ENCODE measurements around the gene TAF9. TPM values are rescaled to one million over a fixed set of nuclear protein-coding genes. Genes with fewer than 3 reads are reported as not detected.

TAF9 gene
- total and polyA plus RNA-seq, 2 of the 13 experiments (the other 11 are each of a cell fraction or from before 2014, with no cell fraction given) = 113 to 218 TPM

DNA sequence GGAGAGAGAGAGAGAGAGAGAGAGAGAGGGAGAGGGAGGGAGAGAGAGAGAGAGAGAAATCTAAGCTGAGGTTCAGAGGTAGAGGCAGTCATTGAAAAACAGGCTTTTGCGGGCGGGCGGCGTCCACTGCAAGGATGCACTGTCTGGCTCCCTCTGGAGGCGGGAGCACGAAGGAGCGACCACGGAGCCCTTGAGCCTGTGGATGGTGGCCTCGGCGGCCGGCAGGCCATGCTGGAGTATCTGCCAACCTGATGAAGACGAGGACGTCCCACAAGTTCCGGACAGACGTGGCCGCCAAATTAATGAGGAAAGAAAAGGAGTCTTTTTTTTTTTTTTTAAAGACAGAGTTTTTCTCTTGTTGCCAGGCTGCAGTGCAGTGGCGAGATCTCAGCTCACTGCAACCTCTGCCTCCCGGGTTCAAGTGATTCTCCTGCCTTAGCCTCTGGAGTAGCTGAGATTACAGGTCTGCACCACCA lies 34.5 kb downstream of the TAF9 start (continued):
- TF ChIP-seq, protein P1, sequence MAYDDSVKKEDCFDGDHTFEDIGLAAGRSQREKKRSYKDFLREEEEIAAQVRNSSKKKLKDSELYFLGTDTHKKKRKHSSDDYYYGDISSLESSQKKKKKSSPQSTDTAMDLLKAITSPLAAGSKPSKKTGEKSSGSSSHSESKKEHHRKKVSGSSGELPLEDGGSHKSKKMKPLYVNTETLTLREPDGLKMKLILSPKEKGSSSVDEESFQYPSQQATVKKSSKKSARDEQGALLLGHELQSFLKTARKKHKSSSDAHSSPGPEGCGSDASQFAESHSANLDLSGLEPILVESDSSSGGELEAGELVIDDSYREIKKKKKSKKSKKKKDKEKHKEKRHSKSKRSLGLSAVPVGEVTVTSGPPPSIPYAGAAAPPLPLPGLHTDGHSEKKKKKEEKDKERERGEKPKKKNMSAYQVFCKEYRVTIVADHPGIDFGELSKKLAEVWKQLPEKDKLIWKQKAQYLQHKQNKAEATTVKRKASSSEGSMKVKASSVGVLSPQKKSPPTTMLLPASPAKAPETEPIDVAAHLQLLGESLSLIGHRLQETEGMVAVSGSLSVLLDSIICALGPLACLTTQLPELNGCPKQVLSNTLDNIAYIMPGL (CRISPR knock-in tag; IDR thresholded peaks at IDR 0.05; ENCODE audit: borderline replicate concordance in 1 of 2, low read depth in 1 of 2) = peak; percentile 80 to 88
- TF ChIP-seq ZNF772 (CRISPR knock-in tag; IDR thresholded peaks at IDR 0.05) (no peak), ZNF431 (CRISPR knock-in tag; IDR thresholded peaks at IDR 0.05; ENCODE audit: borderline replicate concordance, low read depth) (0 out of 2 replicates have a peak, but pooled peaks have one; percentile 42), TBX3 (IDR thresholded peaks at IDR 0.05; ENCODE audit: borderline replicate concordance) (no peak), HDAC6 (IDR thresholded peaks at IDR 0.05; ENCODE audit: low read depth, low read length) (no peak), ZNF619 (CRISPR knock-in tag; IDR thresholded peaks at IDR 0.05) (peak; percentile 57; the same call in 1 of the 2 replicates), SIN3B (IDR thresholded peaks at IDR 0.05; ENCODE audit: low read length) (no peak), PLRG1 (conservative IDR thresholded peaks at IDR 0.05) (no peak), RFXANK (CRISPR knock-in tag; IDR thresholded peaks at IDR 0.05) (no peak), POLR2A (IDR thresholded peaks at IDR 0.05; ENCODE audit: insufficient read depth in 1 of 2, low read depth in 2 of 2, low read length in 2 of 2) (no peak), NR2C2 (CRISPR knock-in tag; IDR thresholded peaks at IDR 0.05; ENCODE audit: borderline replicate concordance) (no peak)
- TF ChIP-seq, protein P2, sequence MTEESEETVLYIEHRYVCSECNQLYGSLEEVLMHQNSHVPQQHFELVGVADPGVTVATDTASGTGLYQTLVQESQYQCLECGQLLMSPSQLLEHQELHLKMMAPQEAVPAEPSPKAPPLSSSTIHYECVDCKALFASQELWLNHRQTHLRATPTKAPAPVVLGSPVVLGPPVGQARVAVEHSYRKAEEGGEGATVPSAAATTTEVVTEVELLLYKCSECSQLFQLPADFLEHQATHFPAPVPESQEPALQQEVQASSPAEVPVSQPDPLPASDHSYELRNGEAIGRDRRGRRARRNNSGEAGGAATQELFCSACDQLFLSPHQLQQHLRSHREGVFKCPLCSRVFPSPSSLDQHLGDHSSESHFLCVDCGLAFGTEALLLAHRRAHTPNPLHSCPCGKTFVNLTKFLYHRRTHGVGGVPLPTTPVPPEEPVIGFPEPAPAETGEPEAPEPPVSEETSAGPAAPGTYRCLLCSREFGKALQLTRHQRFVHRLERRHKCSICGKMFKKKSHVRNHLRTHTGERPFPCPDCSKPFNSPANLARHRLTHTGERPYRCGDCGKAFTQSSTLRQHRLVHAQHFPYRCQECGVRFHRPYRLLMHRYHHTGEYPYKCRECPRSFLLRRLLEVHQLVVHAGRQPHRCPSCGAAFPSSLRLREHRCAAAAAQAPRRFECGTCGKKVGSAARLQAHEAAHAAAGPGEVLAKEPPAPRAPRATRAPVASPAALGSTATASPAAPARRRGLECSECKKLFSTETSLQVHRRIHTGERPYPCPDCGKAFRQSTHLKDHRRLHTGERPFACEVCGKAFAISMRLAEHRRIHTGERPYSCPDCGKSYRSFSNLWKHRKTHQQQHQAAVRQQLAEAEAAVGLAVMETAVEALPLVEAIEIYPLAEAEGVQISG (CRISPR knock-in tag; IDR thresholded peaks at IDR 0.05) = peak; percentile 52; the same call in 1 of the 2 replicates
- TF ChIP-seq, protein P3, sequence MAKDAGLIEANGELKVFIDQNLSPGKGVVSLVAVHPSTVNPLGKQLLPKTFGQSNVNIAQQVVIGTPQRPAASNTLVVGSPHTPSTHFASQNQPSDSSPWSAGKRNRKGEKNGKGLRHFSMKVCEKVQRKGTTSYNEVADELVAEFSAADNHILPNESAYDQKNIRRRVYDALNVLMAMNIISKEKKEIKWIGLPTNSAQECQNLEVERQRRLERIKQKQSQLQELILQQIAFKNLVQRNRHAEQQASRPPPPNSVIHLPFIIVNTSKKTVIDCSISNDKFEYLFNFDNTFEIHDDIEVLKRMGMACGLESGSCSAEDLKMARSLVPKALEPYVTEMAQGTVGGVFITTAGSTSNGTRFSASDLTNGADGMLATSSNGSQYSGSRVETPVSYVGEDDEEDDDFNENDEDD (CRISPR knock-in tag; IDR thresholded peaks at IDR 0.05; ENCODE audit: borderline replicate concordance) = peak; percentile 41; the same call in 1 of the 2 replicates
- TF ChIP-seq, protein P4, sequence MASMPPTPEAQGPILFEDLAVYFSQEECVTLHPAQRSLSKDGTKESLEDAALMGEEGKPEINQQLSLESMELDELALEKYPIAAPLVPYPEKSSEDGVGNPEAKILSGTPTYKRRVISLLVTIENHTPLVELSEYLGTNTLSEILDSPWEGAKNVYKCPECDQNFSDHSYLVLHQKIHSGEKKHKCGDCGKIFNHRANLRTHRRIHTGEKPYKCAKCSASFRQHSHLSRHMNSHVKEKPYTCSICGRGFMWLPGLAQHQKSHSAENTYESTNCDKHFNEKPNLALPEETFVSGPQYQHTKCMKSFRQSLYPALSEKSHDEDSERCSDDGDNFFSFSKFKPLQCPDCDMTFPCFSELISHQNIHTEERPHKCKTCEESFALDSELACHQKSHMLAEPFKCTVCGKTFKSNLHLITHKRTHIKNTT (CRISPR knock-in tag; IDR thresholded peaks at IDR 0.05) = no peak
- TF ChIP-seq, protein P5, sequence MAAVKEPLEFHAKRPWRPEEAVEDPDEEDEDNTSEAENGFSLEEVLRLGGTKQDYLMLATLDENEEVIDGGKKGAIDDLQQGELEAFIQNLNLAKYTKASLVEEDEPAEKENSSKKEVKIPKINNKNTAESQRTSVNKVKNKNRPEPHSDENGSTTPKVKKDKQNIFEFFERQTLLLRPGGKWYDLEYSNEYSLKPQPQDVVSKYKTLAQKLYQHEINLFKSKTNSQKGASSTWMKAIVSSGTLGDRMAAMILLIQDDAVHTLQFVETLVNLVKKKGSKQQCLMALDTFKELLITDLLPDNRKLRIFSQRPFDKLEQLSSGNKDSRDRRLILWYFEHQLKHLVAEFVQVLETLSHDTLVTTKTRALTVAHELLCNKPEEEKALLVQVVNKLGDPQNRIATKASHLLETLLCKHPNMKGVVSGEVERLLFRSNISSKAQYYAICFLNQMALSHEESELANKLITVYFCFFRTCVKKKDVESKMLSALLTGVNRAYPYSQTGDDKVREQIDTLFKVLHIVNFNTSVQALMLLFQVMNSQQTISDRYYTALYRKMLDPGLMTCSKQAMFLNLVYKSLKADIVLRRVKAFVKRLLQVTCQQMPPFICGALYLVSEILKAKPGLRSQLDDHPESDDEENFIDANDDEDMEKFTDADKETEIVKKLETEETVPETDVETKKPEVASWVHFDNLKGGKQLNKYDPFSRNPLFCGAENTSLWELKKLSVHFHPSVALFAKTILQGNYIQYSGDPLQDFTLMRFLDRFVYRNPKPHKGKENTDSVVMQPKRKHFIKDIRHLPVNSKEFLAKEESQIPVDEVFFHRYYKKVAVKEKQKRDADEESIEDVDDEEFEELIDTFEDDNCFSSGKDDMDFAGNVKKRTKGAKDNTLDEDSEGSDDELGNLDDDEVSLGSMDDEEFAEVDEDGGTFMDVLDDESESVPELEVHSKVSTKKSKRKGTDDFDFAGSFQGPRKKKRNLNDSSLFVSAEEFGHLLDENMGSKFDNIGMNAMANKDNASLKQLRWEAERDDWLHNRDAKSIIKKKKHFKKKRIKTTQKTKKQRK (IDR thresholded peaks at IDR 0.05; ENCODE audit: low read length) = no peak
- TF ChIP-seq, protein P6, sequence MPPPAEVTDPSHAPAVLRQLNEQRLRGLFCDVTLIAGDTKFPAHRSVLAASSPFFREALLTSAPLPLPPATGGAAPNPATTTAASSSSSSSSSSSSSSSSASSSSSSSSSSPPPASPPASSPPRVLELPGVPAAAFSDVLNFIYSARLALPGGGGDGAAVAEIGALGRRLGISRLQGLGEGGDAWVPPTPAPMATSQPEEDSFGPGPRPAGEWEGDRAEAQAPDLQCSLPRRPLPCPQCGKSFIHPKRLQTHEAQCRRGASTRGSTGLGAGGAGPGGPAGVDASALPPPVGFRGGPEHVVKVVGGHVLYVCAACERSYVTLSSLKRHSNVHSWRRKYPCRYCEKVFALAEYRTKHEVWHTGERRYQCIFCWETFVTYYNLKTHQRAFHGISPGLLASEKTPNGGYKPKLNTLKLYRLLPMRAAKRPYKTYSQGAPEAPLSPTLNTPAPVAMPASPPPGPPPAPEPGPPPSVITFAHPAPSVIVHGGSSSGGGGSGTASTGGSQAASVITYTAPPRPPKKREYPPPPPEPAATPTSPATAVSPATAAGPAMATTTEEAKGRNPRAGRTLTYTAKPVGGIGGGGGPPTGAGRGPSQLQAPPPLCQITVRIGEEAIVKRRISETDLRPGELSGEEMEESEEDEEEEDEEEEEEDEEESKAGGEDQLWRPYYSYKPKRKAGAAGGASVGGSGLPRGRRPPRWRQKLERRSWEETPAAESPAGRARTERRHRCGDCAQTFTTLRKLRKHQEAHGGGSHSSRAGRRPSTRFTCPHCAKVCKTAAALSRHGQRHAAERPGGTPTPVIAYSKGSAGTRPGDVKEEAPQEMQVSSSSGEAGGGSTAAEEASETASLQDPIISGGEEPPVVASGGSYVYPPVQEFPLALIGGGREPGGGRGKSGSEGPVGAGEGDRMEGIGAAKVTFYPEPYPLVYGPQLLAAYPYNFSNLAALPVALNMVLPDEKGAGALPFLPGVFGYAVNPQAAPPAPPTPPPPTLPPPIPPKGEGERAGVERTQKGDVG (CRISPR knock-in tag; IDR thresholded peaks at IDR 0.05; ENCODE audit: borderline replicate concordance) = no peak
